Activated naive CD4-positive, alpha-beta T cell treated with anti-CD3 and anti-CD28 coated beads, Interleukin-2, amount 50 U/mL, for 24 hours (primary cell): ENCODE data around the gene KLRF1.

ENCODE experiments used
- H3K27ac Mint-ChIP-seq: one replicate; pipeline ENCODE4 v1.8.0; 2021; ENCODE audit warnings: mild to moderate bottlenecking, mixed read lengths
- H3K27me3 Mint-ChIP-seq: one replicate; pipeline ENCODE4 v1.8.0; 2021; ENCODE audit warnings: mixed read lengths
- H3K36me3 Mint-ChIP-seq: one replicate; pipeline ENCODE4 v1.8.0; 2021; ENCODE audit warnings: mixed read lengths
- H3K4me1 Mint-ChIP-seq: one replicate; pipeline ENCODE4 v1.8.0; 2021; ENCODE audit warnings: mixed read lengths
- H3K4me3 Mint-ChIP-seq: one replicate; pipeline ENCODE4 v1.8.0; 2021; ENCODE audit warnings: mild to moderate bottlenecking, mixed read lengths
- H3K9me3 Mint-ChIP-seq: one replicate; pipeline ENCODE4 v1.8.0; 2021; ENCODE audit warnings: mixed read lengths

The KLRF1 gene, protein sequence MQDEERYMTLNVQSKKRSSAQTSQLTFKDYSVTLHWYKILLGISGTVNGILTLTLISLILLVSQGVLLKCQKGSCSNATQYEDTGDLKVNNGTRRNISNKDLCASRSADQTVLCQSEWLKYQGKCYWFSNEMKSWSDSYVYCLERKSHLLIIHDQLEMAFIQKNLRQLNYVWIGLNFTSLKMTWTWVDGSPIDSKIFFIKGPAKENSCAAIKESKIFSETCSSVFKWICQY

GRCh38 chr12:9827209-9827888, at the start of gene KLRF1:
Gene KLRF1 (plus strand): TSS chr12:9827481. CDS start chr12:9827545, 64 bp downstream.
- no peak within 1 kb of the TSS for H3K27ac Mint-ChIP-seq
- H3K9me3 Mint-ChIP-seq: no peaks in the 10 kb centered on the region
- no peaks in the 10 kb centered on the region for H3K27me3 Mint-ChIP-seq
- H3K36me3 Mint-ChIP-seq: no peaks in the 10 kb centered on the region
- peaks cover 4% of the 10 kb centered on the region for H3K4me1 Mint-ChIP-seq
- H3K4me3 Mint-ChIP-seq: peak within 1 kb of the TSS; percentile 65

DNA sequence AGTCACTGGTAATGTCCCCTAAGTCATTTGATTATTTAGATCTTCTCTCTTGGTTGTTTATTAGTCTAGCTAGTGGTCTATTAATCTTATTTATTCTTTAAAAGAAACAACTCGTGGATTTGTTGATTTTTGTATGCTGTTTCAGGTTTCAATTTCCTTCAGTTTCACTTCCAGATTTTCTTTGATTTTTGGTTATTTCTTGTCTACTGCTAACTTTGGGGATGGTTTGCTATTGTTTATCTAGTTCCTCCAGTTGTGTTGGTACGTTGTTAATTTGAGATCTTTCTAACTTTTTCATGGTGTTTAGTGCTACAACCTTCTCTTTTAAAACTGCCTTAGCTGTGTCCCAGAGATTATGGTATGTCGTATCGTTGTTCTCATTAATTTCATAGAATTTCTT, 48.1 kb upstream of the KLRF1 start:
- Mint-ChIP-seq H3K36me3 (no peaks in the 10 kb centered on the region), H3K9me3 (peaks cover 9% of the 10 kb centered on the region), H3K27ac (peak overlapping the region; percentile 38), H3K27me3 (no peaks in the 10 kb centered on the region), H3K4me3 (no peak overlapping the region), H3K4me1 (peaks cover 84% of the 10 kb centered on the region)

GRCh38 chr12:9781360-9781759, 45.9 kb upstream of the KLRF1 start:
- peak overlapping the region; percentile 12 for H3K4me3 Mint-ChIP-seq
- H3K27me3 Mint-ChIP-seq: no peaks in the 10 kb centered on the region
- H3K27ac Mint-ChIP-seq: peak overlapping the region; percentile 81
- H3K4me1 Mint-ChIP-seq: peaks cover 68% of the 10 kb centered on the region
- peaks cover 9% of the 10 kb centered on the region for H3K9me3 Mint-ChIP-seq
- no peaks in the 10 kb centered on the region for H3K36me3 Mint-ChIP-seq

DNA sequence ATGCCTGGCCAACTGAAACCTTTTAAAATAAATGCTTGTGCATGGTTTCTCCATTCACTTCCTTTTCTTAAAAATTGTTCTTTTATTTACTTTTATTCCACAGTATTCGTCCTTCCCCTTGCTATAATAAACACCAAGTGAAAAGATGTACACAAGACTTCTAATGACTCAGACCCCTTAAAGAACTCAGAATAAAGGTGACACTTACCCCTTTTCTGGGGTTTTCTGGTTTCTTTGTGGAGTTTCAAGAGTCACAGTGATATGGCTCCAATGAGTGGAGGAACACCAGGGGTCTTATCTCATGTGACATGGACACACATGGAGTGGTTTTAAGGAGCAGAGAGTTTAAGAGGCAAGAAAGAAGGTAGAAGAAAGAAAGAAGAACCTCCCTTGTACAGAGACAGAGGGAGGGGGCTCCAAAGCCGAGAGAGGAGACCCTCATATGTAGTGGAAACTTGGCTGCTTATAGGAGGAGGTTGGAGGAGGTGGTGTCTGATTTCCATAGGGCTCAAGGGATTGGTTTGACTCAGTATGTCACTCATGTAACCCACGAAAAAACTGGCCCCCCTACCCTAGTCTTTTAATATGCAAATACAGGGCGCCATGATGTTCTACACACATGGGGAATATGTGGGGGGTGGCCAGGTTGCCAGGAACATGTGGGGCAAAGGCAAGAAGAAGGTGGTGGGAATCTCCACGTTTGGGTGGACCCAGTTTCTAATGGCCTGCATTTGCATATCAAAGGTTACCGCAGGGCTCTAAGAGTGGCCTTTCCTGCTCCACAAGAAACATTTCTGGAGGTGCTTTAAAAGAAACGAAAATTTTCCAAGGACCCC, 44.5 kb upstream of the KLRF1 start:
- Mint-ChIP-seq H3K36me3 (no peaks in the 10 kb centered on the region), H3K4me3 (no peak overlapping the region), H3K4me1 (peaks cover 67% of the 10 kb centered on the region), H3K27ac (peak overlapping the region; percentile 64), H3K27me3 (no peaks in the 10 kb centered on the region), H3K9me3 (peaks cover 6% of the 10 kb centered on the region)

DNA sequence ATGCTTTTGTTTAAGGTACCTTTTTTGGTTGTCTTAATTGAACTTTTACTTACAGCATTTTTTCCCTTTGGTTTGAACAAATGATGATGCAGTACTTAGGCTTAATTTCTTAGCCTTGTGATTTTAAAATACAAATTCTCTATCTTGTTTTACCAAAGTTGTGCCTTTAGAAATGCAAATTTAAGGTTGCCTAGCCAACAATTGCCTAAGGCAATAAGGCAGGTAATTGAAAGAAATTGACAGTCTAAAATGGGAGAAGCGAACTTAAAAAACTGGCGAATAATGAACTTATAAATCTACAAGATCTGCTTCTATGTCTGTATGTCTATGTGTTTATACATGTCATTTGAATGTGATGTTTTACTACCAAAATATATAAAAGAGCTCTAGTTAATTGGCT, 43.0 kb upstream of the KLRF1 start:
- Mint-ChIP-seq H3K27me3 (no peaks in the 10 kb centered on the region), H3K4me3 (no peak overlapping the region), H3K27ac (no peak overlapping the region), H3K36me3 (no peaks in the 10 kb centered on the region), H3K4me1 (peaks cover 63% of the 10 kb centered on the region), H3K9me3 (peaks cover 6% of the 10 kb centered on the region)

DNA sequence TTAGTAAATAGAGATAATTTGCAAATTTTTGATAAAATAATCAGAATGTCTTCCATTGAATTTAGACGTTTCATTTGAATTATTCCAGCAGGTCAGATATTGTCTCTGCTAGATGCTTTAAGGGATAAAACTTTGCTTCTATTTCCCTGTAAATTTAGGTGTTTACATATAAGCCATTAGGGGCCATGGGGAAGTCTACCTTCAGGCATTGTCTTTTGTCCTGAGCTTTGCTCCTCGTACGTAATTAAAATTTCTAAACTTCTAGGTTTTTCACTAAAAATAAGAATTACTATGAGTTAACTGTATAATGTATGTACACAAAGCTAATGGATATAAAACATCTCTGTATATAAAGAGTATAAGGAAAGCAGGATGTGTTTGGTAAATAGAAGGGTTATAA, 42.5 kb upstream of the KLRF1 start:
- no peaks in the 10 kb centered on the region for H3K36me3 Mint-ChIP-seq
- no peak overlapping the region for H3K27ac Mint-ChIP-seq
- peaks cover 63% of the 10 kb centered on the region for H3K4me1 Mint-ChIP-seq
- H3K4me3 Mint-ChIP-seq: no peak overlapping the region
- H3K9me3 Mint-ChIP-seq: peaks cover 6% of the 10 kb centered on the region
- H3K27me3 Mint-ChIP-seq: no peaks in the 10 kb centered on the region

- peaks cover 2% of the 10 kb centered on the region for H3K36me3 Mint-ChIP-seq
- H3K4me1 Mint-ChIP-seq: peaks cover 62% of the 10 kb centered on the region
- H3K27me3 Mint-ChIP-seq: no peaks in the 10 kb centered on the region
- peak overlapping the region; percentile 78 for H3K4me3 Mint-ChIP-seq
- peaks cover 11% of the 10 kb centered on the region for H3K9me3 Mint-ChIP-seq
- peak overlapping the region; percentile 93 for H3K27ac Mint-ChIP-seq
Observed at GRCh38 chr12:9786726-9787717, 40.3 kb upstream of the KLRF1 start.

- Mint-ChIP-seq H3K4me1 (peaks cover 84% of the 10 kb centered on the region), H3K36me3 (peaks cover 4% of the 10 kb centered on the region), H3K27ac (peak overlapping the region; percentile 93), H3K4me3 (peak overlapping the region; percentile 81), H3K27me3 (no peaks in the 10 kb centered on the region), H3K9me3 (peaks cover 12% of the 10 kb centered on the region)
Observed at GRCh38 chr12:9792185-9792900, 34.9 kb upstream of the KLRF1 start.

DNA sequence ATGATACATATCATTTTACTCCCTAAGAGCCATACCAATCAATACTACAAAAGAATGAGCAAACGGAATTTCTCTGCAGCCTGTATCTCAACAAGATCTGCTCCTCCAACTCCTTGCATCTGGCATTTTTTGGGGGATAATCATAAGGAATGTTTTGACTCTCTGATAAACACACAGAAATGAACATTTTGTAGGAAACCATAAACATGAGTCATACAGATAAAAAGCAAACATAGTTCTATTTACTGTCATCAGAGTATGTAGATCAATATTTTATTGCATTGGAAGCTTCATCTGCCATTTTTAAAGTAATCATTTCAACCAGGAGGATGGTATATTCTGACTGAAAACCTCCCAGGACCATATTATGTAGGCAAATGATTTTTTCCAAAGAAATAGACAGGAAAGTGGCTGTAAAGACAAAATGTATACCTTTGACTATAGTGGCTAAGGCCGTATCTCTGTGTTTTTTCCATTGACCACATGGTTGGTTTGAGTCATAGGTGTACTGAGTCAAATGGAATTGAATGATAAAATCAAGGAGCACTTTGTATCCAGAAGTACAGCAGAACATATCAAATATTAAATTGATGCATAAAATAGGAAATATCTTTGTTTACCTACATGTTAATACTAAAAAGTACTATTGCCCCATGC, 34.2 kb upstream of the KLRF1 start:
- peaks cover 4% of the 10 kb centered on the region for H3K36me3 Mint-ChIP-seq
- peak overlapping the region; percentile 81 for H3K4me3 Mint-ChIP-seq
- no peaks in the 10 kb centered on the region for H3K27me3 Mint-ChIP-seq
- peaks cover 12% of the 10 kb centered on the region for H3K9me3 Mint-ChIP-seq
- H3K4me1 Mint-ChIP-seq: peaks cover 78% of the 10 kb centered on the region
- H3K27ac Mint-ChIP-seq: peak overlapping the region; percentile 93

DNA sequence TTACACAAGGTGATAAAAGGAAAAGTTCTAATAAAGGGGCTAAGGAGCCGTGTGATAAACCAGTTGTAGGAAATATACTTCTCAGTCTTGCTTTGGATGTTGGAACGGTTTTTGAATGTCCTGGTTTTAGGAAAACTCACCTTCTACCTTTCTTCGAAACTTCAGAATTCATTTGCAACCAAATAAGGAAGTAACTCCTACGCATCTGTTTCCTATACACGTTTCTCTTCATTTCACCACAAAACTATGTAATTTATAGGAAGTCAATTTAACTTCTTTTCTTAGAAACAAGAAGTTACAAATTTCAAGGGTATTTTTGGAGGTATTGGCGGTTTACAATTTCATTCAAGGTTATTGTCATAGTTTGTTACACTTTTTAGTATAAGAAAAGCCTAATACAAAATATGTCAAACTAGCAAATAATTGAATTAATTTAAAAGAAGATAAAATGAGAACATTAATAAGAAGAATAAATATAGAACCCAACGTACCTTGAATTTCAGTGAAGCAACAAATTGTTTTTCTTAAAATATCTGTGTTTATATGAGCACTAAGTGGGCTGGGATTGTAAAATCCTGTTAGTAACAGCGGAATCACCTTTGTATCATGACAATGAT, 33.4 kb upstream of the KLRF1 start:
- Mint-ChIP-seq H3K4me1 (peaks cover 75% of the 10 kb centered on the region), H3K27me3 (no peaks in the 10 kb centered on the region), H3K4me3 (peak overlapping the region; percentile 92), H3K36me3 (peaks cover 4% of the 10 kb centered on the region), H3K9me3 (peaks cover 12% of the 10 kb centered on the region), H3K27ac (peak overlapping the region; percentile 93)

GRCh38 chr12:9794484-9795093, 32.7 kb upstream of the KLRF1 start:
- Mint-ChIP-seq H3K4me3 (peak overlapping the region; percentile 92), H3K27ac (peak overlapping the region; percentile 93), H3K36me3 (peaks cover 4% of the 10 kb centered on the region), H3K9me3 (peaks cover 12% of the 10 kb centered on the region), H3K27me3 (no peaks in the 10 kb centered on the region), H3K4me1 (peaks cover 70% of the 10 kb centered on the region)

DNA sequence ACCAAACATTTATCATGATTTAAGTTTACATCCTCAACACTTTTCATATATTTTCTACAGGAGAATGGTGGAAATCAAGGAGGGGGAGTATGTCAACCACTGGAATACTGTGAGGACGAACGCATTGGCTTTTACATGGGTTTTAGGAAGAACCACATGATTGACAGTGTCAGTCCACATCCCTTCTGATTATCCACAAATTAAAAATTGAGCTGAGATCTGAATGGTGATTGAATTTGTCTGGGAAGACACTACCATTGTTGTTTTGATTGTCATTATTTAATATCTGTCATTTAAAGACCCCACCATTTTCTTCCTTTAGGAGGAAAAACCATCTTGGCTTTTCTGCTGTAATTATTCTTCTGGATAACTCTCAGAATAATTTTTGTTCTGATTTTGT, 31.3 kb upstream of the KLRF1 start:
- Mint-ChIP-seq H3K36me3 (peaks cover 3% of the 10 kb centered on the region), H3K27ac (peak overlapping the region; percentile 93), H3K4me3 (peak overlapping the region; percentile 92), H3K4me1 (peaks cover 60% of the 10 kb centered on the region), H3K27me3 (no peaks in the 10 kb centered on the region), H3K9me3 (peaks cover 7% of the 10 kb centered on the region)

DNA sequence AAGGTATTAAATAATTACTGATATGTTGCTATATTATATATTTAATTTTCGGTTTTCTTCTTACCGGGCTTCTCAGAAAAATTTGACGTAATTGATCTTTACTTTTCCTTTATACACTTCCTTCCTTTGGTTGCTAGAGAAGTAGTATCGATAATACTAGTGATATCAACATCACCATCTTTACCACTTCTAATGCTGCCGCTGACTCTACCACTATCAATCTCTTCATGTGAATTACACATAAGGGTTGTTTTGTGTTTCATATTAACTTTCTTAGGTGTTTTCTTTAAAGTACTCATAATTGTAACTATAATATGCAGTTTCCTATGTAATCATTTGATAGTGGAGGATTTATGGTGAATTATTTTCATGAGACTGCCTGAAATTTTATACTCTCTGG, 30.9 kb upstream of the KLRF1 start:
- Mint-ChIP-seq H3K4me1 (peaks cover 56% of the 10 kb centered on the region), H3K36me3 (peaks cover 3% of the 10 kb centered on the region)

More for the DNA sequence above, 30.9 kb upstream of the KLRF1 start:
- Mint-ChIP-seq H3K27me3 (no peaks in the 10 kb centered on the region), H3K27ac (peak overlapping the region; percentile 93), H3K9me3 (peaks cover 7% of the 10 kb centered on the region), H3K4me3 (peak overlapping the region; percentile 92)
